HG03175 (cell line): ENCODE measurements around the gene CROT.
A peak's percentile ranks its signal among the peaks of the same experiment; 100 is the strongest.

Source experiments
- ATAC-seq: cut with Tn5 transposase; IDR thresholded peaks from one replicate; pipeline ENCODE4 v1.9.1; 2021; ENCODE audit warnings: mild to moderate bottlenecking, moderate library complexity; ENCODE audit not compliant: unreplicated experiment

CROT gene

GRCh38 chr7:87339373-87339897, 6.0 kb upstream of the CROT start:
- ATAC-seq: no peak

GRCh38 chr7:87341441-87341840, 4.0 kb upstream of the CROT start:
- ATAC-seq: no peak

- no peak for ATAC-seq
These were observed 3.2 kb upstream of the CROT start for GRCh38 chr7:87342231-87342630.

- no peak for ATAC-seq
These were observed 1.0 kb upstream of the CROT start for GRCh38 chr7:87344446-87344845.

GRCh38 chr7:87345962-87346371, 503 bp downstream of the CROT start:
- peak; percentile 3 for ATAC-seq

GRCh38 chr7:87347207-87347606, 1.7 kb downstream of the CROT start:
- no peak for ATAC-seq

- no peak for ATAC-seq
These were observed 2.2 kb downstream of the CROT start for GRCh38 chr7:87347664-87348063.

- no peak for ATAC-seq
These were observed 9.3 kb downstream of the CROT start for GRCh38 chr7:87354749-87355148.

- ATAC-seq: no peak
These were observed 11.0 kb downstream of the CROT start for GRCh38 chr7:87356448-87356847.

GRCh38 chr7:87359366-87359765, 13.9 kb downstream of the CROT start:
- no peak for ATAC-seq

- no peak for ATAC-seq
These were observed 15.9 kb downstream of the CROT start for GRCh38 chr7:87361320-87361719.

- no peak for ATAC-seq
These were observed 17.9 kb downstream of the CROT start for GRCh38 chr7:87363342-87363741.

GRCh38 chr7:87364246-87364645, 18.8 kb downstream of the CROT start:
- ATAC-seq: no peak

- ATAC-seq: no peak
These were observed 23.8 kb downstream of the CROT start for GRCh38 chr7:87369216-87369615.

- ATAC-seq: no peak
These were observed 25.3 kb downstream of the CROT start for GRCh38 chr7:87370660-87371180.

- no peak for ATAC-seq
These were observed 30.4 kb downstream of the CROT start for GRCh38 chr7:87375662-87376435.

GRCh38 chr7:87380905-87381304, 35.4 kb downstream of the CROT start:
- no peak for ATAC-seq

GRCh38 chr7:87391020-87391701, 45.7 kb downstream of the CROT start:
- no peak for ATAC-seq

GRCh38 chr7:87395442-87396020, 50.1 kb downstream of the CROT start:
- no peak for ATAC-seq

GRCh38 chr7:87398446-87398845, 53.0 kb downstream of the CROT start:
- ATAC-seq: no peak

- ATAC-seq: no peak
These were observed 59.2 kb downstream of the CROT start for GRCh38 chr7:87404674-87405073.

GRCh38 chr7:87411186-87411585, 65.7 kb downstream of the CROT start:
- ATAC-seq: no peak
